NCI-H2171 (cell line): ENCODE measurements around the gene ZNF44.
A peak's percentile ranks its signal among the peaks of the same experiment; 100 is the strongest.
"Not testable (repeated sequence)": the region's sequence is repeated elsewhere in the genome, so short reads cannot be mapped to it uniquely, and the experiment has no call there.

Experiments
- DNase-seq: peaks from one replicate; lab custom pipeline; 2025; lab: John Stamatoyannopoulos, UW

The ZNF44 gene

GRCh38 chr19:12294249-12295158 lies at the start of gene ZNF44:
TSS of gene ZNF44 (minus strand) at chr19:12294883. CDS start at chr19:12294694, 189 bp downstream.
- DNase-seq, result peak; percentile 88

- DNase-seq, result peak; percentile 67
These were observed 38.8 kb upstream of the ZNF44 start, which contains the start of gene ZNF563 for GRCh38 chr19:12333162-12334159. TSS of gene ZNF563 (minus strand) at chr19:12333633. CDS start at chr19:12333482, 151 bp downstream.

- no peak for DNase-seq
These were observed 36.7 kb upstream of the ZNF44 start for GRCh38 chr19:12331211-12331941.

- DNase-seq, result no peak
These were observed 35.7 kb upstream of the ZNF44 start for GRCh38 chr19:12330340-12330739.

GRCh38 chr19:12325690-12326089 lies 31.0 kb upstream of the ZNF44 start:
- no peak for DNase-seq

- no peak for DNase-seq
These were observed 24.2 kb upstream of the ZNF44 start for GRCh38 chr19:12318782-12319413.

- no peak for DNase-seq
These were observed 19.9 kb upstream of the ZNF44 start for GRCh38 chr19:12314553-12314952.

- not testable (repeated sequence) for DNase-seq
These were observed 14.2 kb upstream of the ZNF44 start for GRCh38 chr19:12308891-12309290.

- DNase-seq, result no peak
These were observed 508 bp upstream of the ZNF44 start for GRCh38 chr19:12295191-12295590.

GRCh38 chr19:12293777-12294248 lies 870 bp downstream of the ZNF44 start:
- no peak for DNase-seq

- DNase-seq, result no peak
These were observed 5.0 kb downstream of the ZNF44 start for GRCh38 chr19:12289790-12290065.

- DNase-seq, result no peak
These were observed 6.7 kb downstream of the ZNF44 start for GRCh38 chr19:12287958-12288500.

- DNase-seq, result no peak
These were observed 10.1 kb downstream of the ZNF44 start for GRCh38 chr19:12284631-12285030.

- no peak for DNase-seq
These were observed 10.5 kb downstream of the ZNF44 start for GRCh38 chr19:12284226-12284625.

- no peak for DNase-seq
These were observed 16.0 kb downstream of the ZNF44 start for GRCh38 chr19:12278713-12279112.

GRCh38 chr19:12272980-12273901 lies 21.4 kb downstream of the ZNF44 start:
- no peak for DNase-seq

- DNase-seq, result no peak
These were observed 22.3 kb downstream of the ZNF44 start for GRCh38 chr19:12272386-12272785.

- DNase-seq, result no peak
These were observed 23.8 kb downstream of the ZNF44 start for GRCh38 chr19:12270854-12271253.

GRCh38 chr19:12265921-12266704 lies 28.6 kb downstream of the ZNF44 start:
- no peak for DNase-seq
